ENCODE measurements around the gene THADA. TPM values are rescaled to one million over a fixed set of nuclear protein-coding genes. Genes with fewer than 3 reads are reported as not detected.
A peak's percentile ranks its signal among the peaks of the same experiment; 100 is the strongest.

Gene THADA
- total RNA-seq, 1 donor from 2014 or later: 11.0 TPM

GRCh38 chr2:43526994-43527393 lies 68.8 kb downstream of the THADA start:
- no peak overlapping the region for H3K4me3 ChIP-seq (ENCODE audit: low read depth, low read length)
- TF ChIP-seq CTCF (conservative IDR thresholded peaks at IDR 0.05; ENCODE audit: low read depth, low read length): no peak
- no peak for DNase-seq (ENCODE audit: low read depth)

- no peak for TF ChIP-seq CTCF (conservative IDR thresholded peaks at IDR 0.05; ENCODE audit: low read depth, low read length)
- DNase-seq (ENCODE audit: low read depth): no peak
- no peak overlapping the region for H3K4me3 ChIP-seq (ENCODE audit: low read depth, low read length)
Observed at GRCh38 chr2:43525506-43525905, 70.3 kb downstream of the THADA start.

- no peak for DNase-seq (ENCODE audit: low read depth)
- TF ChIP-seq CTCF (conservative IDR thresholded peaks at IDR 0.05; ENCODE audit: low read depth, low read length): peak; percentile 44
Observed at GRCh38 chr2:43524177-43524965, 71.5 kb downstream of the THADA start.

GRCh38 chr2:43522177-43522576 lies 73.7 kb downstream of the THADA start:
- no peak for DNase-seq (ENCODE audit: low read depth)
- TF ChIP-seq CTCF (conservative IDR thresholded peaks at IDR 0.05; ENCODE audit: low read depth, low read length): no peak
- H3K4me3 ChIP-seq (ENCODE audit: low read depth, low read length): no peak overlapping the region

More at GRCh38 chr2:43524177-43524965, 71.5 kb downstream of the THADA start:
- H3K4me3 ChIP-seq (ENCODE audit: low read depth, low read length): no peak overlapping the region

- H3K4me3 ChIP-seq (ENCODE audit: low read depth, low read length): no peak overlapping the region
- DNase-seq (ENCODE audit: low read depth): no peak
- no peak for TF ChIP-seq CTCF (conservative IDR thresholded peaks at IDR 0.05; ENCODE audit: low read depth, low read length)
Observed at GRCh38 chr2:43521568-43521967, 74.3 kb downstream of the THADA start.

GRCh38 chr2:43520919-43521318 lies 74.9 kb downstream of the THADA start:
- no peak for TF ChIP-seq CTCF (conservative IDR thresholded peaks at IDR 0.05; ENCODE audit: low read depth, low read length)
- H3K4me3 ChIP-seq (ENCODE audit: low read depth, low read length): no peak overlapping the region
- DNase-seq (ENCODE audit: low read depth): no peak
